ENCODE data around the gene LTF.

The LTF gene

DNA sequence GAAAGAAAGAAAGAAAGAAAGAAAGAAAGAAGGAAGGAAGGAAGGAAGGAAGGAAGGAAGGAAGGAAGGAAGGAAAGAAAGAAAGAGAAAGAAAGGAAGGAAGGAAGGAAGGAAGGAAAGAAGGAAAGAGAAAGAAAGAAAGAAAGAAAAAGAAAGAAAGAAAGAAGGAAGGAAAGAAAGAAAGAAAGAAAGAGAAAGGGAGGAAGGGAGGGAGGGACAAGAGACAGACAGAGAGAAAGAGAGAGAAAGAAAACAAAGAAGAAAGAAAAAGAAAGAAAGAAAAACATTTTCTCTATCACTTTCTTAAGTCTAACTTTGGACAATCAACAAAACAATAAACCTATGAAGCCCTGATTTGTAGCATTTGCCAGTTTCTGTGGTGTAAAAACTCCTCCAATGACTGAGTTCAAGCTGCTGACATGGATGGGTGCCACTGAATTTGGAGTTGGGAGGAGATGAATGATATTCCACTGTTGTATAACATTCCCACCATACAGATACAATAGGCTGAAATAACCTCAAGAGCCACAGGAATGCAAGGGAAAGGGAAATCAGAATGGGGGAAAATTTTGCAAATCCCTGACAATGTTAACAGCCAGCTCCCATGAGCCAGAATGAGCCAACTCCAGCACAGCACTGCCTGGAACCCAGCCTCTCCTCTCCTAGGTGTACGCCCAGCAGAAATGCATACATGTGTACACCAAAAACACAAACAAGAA is 18.1 kb upstream of the LTF start:
- TF ChIP-seq CTCF (IDR thresholded peaks at IDR 0.05; ENCODE audit: low read depth, low read length) = no peak
- H3K4me3 ChIP-seq (ENCODE audit: low read depth, low read length) = no peak overlapping the region

DNA sequence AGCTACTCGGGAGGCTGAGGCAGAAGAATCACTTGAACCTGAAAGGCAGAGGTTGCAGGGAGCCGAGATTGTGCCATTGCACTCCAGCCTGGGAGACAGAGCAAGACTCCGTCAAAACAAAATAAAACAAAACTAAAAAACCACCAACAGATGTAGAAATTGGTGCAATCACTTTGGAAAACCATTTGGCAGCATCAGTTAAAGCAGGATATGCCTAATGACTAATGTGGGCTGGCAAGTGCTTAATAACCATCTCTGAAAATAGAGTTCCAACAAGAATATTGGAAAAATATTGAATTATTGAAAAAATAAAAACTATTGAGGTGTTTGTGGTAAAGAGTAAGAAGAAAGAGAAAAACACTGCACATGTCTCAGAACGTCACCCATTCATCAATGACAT is 16.9 kb upstream of the LTF start:
- no peak overlapping the region for H3K4me3 ChIP-seq (ENCODE audit: low read depth, low read length)
- TF ChIP-seq CTCF (IDR thresholded peaks at IDR 0.05; ENCODE audit: low read depth, low read length) = no peak

GRCh38 chr3:46480491-46481195 is 15.9 kb upstream of the LTF start:
- no peak for TF ChIP-seq CTCF (IDR thresholded peaks at IDR 0.05; ENCODE audit: low read depth, low read length)
- no peak overlapping the region for H3K4me3 ChIP-seq (ENCODE audit: low read depth, low read length)

- TF ChIP-seq CTCF (IDR thresholded peaks at IDR 0.05; ENCODE audit: low read depth, low read length) = no peak
- H3K4me3 ChIP-seq (ENCODE audit: low read depth, low read length) = no peak overlapping the region
Measured at GRCh38 chr3:46479696-46480095, 15.0 kb upstream of the LTF start.

GRCh38 chr3:46479021-46479420 is 14.3 kb upstream of the LTF start:
- no peak overlapping the region for H3K4me3 ChIP-seq (ENCODE audit: low read depth, low read length)
- no peak for TF ChIP-seq CTCF (IDR thresholded peaks at IDR 0.05; ENCODE audit: low read depth, low read length)

DNA sequence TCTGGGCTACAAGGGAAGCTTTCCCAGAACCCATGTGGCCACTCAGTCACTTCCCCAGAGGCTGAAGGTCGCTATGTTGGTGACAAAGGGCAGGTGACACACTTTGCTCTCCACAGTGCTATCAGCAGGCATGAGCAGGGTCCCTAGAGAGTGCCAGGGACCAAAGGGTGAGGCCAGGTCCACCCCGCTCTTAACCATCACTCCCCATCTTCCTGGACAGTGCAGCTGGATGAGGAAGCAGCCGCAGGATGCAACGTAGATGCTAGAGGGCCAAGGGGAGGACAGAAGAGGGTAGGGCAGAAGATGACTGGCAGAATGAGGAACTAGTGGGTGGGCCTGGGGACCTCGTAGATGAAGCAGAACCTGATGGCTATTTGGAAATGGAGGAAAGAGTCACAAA is 13.6 kb upstream of the LTF start:
- TF ChIP-seq CTCF (IDR thresholded peaks at IDR 0.05; ENCODE audit: low read depth, low read length) = no peak
- no peak overlapping the region for H3K4me3 ChIP-seq (ENCODE audit: low read depth, low read length)

DNA sequence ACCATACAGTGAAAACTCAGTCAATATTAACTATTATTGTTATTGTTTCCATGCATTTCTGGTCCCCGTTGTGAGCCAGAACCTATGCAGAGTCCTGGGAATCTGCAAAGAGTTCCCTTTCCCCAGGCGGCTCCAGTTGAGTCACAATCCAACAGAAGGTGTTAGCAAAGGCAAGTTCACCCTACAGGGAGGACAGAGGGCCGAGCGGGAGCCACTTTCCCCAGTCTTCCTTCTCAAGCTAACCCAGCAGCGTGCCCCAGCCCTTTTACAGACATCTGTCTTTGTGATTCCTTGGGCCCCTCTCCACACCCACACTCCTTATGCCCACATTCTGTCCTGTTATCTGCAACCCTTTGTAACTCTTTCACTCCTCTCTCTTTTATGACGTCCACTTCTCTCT is 13.1 kb upstream of the LTF start:
- TF ChIP-seq CTCF (IDR thresholded peaks at IDR 0.05; ENCODE audit: low read depth, low read length) = no peak
- H3K4me3 ChIP-seq (ENCODE audit: low read depth, low read length) = no peak overlapping the region

All from WI38 (cell line).